Type B pancreatic cell (in vitro differentiated cells): ENCODE measurements around the gene BBC3. TPM values are rescaled to one million over a fixed set of nuclear protein-coding genes. Genes with fewer than 3 reads are reported as not detected.

Source experiments
- DNase-seq: peaks from one replicate; pipeline ENCODE4 v3.0.0; 2021; ENCODE audit warnings: mixed read lengths; ENCODE audit not compliant: unreplicated experiment; ENCODE audit errors: extremely low spot score
- H3K27ac Mint-ChIP-seq: 2 replicates; pipeline ENCODE4 v1.8.0; 2021; ENCODE audit warnings: mild to moderate bottlenecking, mixed read lengths
- H3K27me3 Mint-ChIP-seq: 2 replicates; pipeline ENCODE4 v1.8.0; 2021; ENCODE audit warnings: mixed read lengths
- H3K36me3 Mint-ChIP-seq: 2 replicates; pipeline ENCODE4 v1.8.0; 2021; ENCODE audit warnings: mixed read lengths
- H3K4me1 Mint-ChIP-seq: one replicate; pipeline ENCODE4 v1.8.0; 2021; ENCODE audit warnings: mixed read lengths; ENCODE audit not compliant: unreplicated experiment
- H3K4me3 Mint-ChIP-seq: 2 replicates; pipeline ENCODE4 v1.8.0; 2021; ENCODE audit warnings: mild to moderate bottlenecking, mixed read lengths
- H3K9me3 Mint-ChIP-seq: 2 replicates; pipeline ENCODE4 v1.8.0; 2021; ENCODE audit warnings: mixed read lengths
- CTCF ChIP-seq: fragments of 200-600 bp; sonication (generic); conservative IDR thresholded peaks from 2 replicates; pipeline ENCODE4 v1.5.0; 2021; ENCODE audit warnings: antibody characterized with exemption, mild to moderate bottlenecking
- total RNA-seq: library from RNA; stranded (reverse); gene quantifications from 2 replicates; pipeline ENCODE4 v1.2.1, GENCODE V29; 2021; ENCODE audit warnings: low replicate concordance

BBC3 gene
- total RNA-seq, 1 donor from 2014 or later, result 14.8 TPM

DNA sequence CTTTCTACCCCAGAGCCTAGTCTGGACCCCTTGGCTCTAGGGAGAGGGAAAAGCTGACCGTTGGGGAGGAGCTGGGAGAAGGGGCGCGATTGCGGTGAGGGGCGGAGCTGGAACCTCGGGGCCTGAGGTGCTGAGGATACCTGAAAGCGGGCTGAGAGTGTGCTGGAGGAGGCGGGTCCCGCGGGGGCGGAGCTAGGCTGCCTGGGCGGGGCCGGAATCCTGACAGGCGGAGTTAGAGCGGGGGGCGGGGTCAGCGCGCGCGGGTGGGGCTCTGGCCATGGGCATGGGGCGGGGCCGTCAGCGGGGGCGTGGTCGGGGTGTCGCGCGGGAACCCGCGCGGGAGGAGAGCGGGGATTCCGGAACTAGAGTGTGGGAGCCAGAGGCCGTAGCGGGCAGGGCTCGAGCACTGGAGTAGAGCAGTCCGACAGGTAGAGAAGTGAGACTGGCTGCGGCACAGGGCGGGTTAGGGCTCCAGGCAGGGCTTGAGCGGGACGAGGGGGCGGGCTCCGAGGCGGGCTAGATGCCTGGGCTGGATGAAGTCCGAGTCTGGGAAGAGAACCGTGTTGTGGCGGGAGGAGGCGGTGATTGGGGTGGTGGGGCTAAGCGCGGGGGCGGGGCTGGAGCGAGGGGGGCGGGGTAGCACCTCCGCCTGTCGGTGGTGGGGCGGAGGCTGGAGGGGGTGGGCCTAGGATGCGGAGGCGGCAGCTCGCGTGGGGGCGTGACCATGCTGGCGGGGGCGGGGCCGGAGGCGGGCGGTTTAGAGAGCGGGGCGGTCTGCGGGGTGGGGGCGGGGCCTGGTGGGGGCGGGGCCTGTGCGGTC is 43.3 kb upstream of the BBC3 start, which contains the start of gene INAFM1:
TSS of gene INAFM1 (plus strand) at position 815 of the 820 bp plus-strand sequence. CDS start 35 bp downstream, outside the sequence.
- no peak for TF ChIP-seq CTCF
- Mint-ChIP-seq H3K27me3 (peaks cover 3% of the 10 kb centered on the region), H3K9me3 (no peaks in the 10 kb centered on the region), H3K27ac (peak within 1 kb of the TSS; percentile 99), H3K4me3 (peak within 1 kb of the TSS; percentile 96), H3K36me3 (peaks cover 9% of the 10 kb centered on the region), H3K4me1 (peaks cover 14% of the 10 kb centered on the region)
- peak; percentile 100 for DNase-seq

DNA sequence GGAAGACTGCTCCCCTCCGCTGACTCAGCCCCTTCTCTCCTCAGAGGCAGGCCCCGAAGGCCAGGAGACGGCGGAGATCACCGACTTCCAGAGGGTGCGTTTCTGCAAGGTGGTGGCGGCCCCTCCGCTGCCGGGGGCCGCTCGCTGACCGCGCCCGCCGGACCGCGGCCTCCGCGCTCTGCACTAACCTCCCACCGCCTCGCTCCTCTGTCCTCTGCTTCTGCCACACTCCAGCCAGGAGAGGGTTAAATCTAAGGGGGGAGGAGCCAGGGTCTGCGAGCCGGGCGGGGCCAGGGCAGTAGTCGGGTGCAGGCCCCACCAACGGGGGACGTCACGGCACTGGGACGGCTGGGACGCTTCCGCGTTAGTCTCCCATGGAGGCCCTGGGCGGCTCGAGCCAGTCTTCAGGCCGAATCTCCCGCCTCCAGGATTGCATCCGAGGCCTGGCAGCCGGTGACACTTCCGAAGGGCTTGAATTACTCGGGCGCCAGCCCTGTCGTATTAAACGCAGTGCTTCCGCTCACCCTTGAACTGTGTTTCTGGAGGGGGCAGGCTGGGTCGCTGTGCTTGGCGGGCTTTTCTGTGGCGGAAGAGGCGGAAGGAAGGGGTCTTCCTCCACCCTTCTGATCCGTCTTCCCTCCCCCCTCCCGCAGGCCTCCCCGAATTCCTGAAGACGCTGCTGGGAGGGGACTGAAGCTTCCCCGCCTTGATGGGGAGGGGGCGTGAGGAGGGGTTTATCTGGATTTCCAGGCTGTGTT is 42.5 kb upstream of the BBC3 start:
- H3K9me3 Mint-ChIP-seq, result no peaks in the 10 kb centered on the region
- peaks cover 9% of the 10 kb centered on the region for H3K36me3 Mint-ChIP-seq
- TF ChIP-seq CTCF, result no peak
- peak overlapping the region; percentile 99 for H3K27ac Mint-ChIP-seq
- peak; percentile 92 for DNase-seq
- peaks cover 3% of the 10 kb centered on the region for H3K27me3 Mint-ChIP-seq
- H3K4me3 Mint-ChIP-seq, result peak overlapping the region; percentile 96
- H3K4me1 Mint-ChIP-seq, result peaks cover 14% of the 10 kb centered on the region

- peaks cover 3% of the 10 kb centered on the region for H3K27me3 Mint-ChIP-seq
- H3K27ac Mint-ChIP-seq, result peak overlapping the region; percentile 99
- H3K4me3 Mint-ChIP-seq, result peak overlapping the region; percentile 96
- no peak for DNase-seq
- peaks cover 9% of the 10 kb centered on the region for H3K36me3 Mint-ChIP-seq
- H3K4me1 Mint-ChIP-seq, result peaks cover 14% of the 10 kb centered on the region
- H3K9me3 Mint-ChIP-seq, result no peaks in the 10 kb centered on the region
- TF ChIP-seq CTCF, result peak; percentile 29
These were observed 41.7 kb upstream of the BBC3 start for GRCh38 chr19:47272448-47273312.

- no peaks in the 10 kb centered on the region for H3K9me3 Mint-ChIP-seq
- peak overlapping the region; percentile 96 for H3K4me3 Mint-ChIP-seq
- peaks cover 14% of the 10 kb centered on the region for H3K4me1 Mint-ChIP-seq
- H3K27me3 Mint-ChIP-seq, result peaks cover 3% of the 10 kb centered on the region
- peaks cover 9% of the 10 kb centered on the region for H3K36me3 Mint-ChIP-seq
- DNase-seq, result no peak
- peak overlapping the region; percentile 99 for H3K27ac Mint-ChIP-seq
- no peak for TF ChIP-seq CTCF
These were observed 41.0 kb upstream of the BBC3 start for GRCh38 chr19:47271949-47272348.

DNA sequence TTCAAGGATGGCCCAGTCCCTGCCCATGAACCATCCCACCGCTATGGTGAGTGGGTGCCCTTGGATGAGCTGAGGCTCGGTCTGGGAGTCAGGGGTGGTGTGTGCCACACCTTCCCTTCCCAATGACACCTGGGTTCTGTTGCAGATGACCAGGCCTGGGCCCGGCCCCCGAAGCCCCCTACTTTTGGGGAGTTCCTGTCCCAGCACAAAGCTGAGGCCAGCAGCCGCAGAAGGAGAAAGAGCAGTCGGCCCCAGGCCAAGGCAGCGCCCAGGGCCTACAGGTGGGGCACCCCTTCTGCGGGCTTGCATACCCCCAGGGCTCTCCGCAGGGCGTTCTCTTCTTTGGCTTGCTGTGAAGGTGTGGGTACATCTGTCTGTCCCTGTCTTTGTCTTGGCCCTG is 39.4 kb upstream of the BBC3 start:
- no peak overlapping the region for H3K27ac Mint-ChIP-seq
- H3K36me3 Mint-ChIP-seq, result peaks cover 15% of the 10 kb centered on the region
- peaks cover under 1% of the 10 kb centered on the region for H3K27me3 Mint-ChIP-seq
- no peak for DNase-seq
- H3K9me3 Mint-ChIP-seq, result no peaks in the 10 kb centered on the region
- H3K4me3 Mint-ChIP-seq, result no peak overlapping the region
- no peak for TF ChIP-seq CTCF
- H3K4me1 Mint-ChIP-seq, result peaks cover 8% of the 10 kb centered on the region
